OCI-LY7 (cell line): ENCODE results near the gene CALD1.

Experiments used
- EZH2phosphoT487 ChIP-seq: fragments of 200-600 bp; sonication (generic); IDR thresholded peaks from 2 replicates; pipeline ENCODE4 v1.6.1; 2018; ENCODE audit warnings: low read depth, borderline replicate concordance, mild to moderate bottlenecking, mixed run types, antibody characterized with exemption, low read length, moderate library complexity, mixed read lengths
- TF ChIP-seq, protein P1 (sequence below): fragments of 200-600 bp; sonication (generic); conservative IDR thresholded peaks from 2 replicates; pipeline ENCODE4 v1.5.1; 2014; ENCODE audit warnings: mild to moderate bottlenecking, antibody characterized with exemption, low read length, moderate library complexity, mixed read lengths

DNA sequence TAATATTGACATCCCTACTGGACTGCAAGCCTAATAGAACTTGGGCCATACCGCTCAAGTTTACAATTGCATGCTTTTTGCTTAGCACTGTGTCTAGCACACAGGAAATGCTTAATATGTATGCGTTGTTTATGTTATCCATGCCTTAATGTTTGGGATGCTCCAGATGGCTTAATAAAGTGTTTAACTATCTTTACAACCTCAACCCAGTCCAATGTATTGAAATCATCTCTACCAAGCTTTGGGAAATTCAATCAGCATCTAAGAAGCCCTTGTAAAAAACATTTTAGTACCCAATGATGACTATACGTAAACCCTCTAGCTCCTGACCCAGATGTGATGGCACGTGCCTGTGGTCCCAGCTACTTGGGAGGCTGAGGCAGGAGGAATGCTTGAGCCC lies 40.0 kb downstream of the CALD1 start:
- TF ChIP-seq, protein P1, sequence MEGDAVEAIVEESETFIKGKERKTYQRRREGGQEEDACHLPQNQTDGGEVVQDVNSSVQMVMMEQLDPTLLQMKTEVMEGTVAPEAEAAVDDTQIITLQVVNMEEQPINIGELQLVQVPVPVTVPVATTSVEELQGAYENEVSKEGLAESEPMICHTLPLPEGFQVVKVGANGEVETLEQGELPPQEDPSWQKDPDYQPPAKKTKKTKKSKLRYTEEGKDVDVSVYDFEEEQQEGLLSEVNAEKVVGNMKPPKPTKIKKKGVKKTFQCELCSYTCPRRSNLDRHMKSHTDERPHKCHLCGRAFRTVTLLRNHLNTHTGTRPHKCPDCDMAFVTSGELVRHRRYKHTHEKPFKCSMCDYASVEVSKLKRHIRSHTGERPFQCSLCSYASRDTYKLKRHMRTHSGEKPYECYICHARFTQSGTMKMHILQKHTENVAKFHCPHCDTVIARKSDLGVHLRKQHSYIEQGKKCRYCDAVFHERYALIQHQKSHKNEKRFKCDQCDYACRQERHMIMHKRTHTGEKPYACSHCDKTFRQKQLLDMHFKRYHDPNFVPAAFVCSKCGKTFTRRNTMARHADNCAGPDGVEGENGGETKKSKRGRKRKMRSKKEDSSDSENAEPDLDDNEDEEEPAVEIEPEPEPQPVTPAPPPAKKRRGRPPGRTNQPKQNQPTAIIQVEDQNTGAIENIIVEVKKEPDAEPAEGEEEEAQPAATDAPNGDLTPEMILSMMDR, result no peak
- no peak for TF ChIP-seq EZH2phosphoT487
